Effector CD4-positive, alpha-beta T cell (primary cell): ENCODE results near the gene SLC24A2.
"Not testable (repeated sequence)": the region's sequence is repeated elsewhere in the genome, so short reads cannot be mapped to it uniquely, and the experiment has no call there.

Experiments
- DNase-seq: peaks from one replicate; pipeline ENCODE4 v3.0.0-alpha.2; 2020
- total RNA-seq: gene quantifications from one replicate; lab custom pipeline; 2026; lab: John Stamatoyannopoulos, UW

Gene SLC24A2
- total RNA-seq = 0.56 reads per million

- no peak for DNase-seq
Observed at GRCh38 chr9:19788614-19789271, at the start of gene SLC24A2. Gene SLC24A2 (minus strand): TSS chr9:19789037.

- DNase-seq = not testable (repeated sequence)
Observed at GRCh38 chr9:19833331-19833730, 44.5 kb upstream of the SLC24A2 start.

DNA sequence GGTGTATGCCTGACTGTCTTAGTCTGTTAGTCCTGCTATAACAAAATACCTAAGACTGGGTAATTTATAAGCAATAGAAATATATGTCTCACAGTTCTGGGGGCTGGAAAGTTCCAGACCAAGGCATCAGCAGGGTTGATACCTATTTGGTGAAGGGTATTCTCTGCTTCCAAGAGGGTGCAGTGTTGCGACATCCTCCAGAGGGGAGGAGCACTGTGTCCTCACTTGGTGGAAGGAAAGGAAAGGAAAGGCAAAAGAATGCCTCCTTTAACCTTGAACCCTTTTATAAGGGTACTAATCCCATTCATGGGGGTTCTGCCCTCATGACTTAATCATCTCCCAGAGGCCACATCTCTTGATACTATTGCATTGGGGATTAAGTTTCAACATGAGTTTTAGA lies 42.0 kb upstream of the SLC24A2 start:
- DNase-seq = no peak

DNA sequence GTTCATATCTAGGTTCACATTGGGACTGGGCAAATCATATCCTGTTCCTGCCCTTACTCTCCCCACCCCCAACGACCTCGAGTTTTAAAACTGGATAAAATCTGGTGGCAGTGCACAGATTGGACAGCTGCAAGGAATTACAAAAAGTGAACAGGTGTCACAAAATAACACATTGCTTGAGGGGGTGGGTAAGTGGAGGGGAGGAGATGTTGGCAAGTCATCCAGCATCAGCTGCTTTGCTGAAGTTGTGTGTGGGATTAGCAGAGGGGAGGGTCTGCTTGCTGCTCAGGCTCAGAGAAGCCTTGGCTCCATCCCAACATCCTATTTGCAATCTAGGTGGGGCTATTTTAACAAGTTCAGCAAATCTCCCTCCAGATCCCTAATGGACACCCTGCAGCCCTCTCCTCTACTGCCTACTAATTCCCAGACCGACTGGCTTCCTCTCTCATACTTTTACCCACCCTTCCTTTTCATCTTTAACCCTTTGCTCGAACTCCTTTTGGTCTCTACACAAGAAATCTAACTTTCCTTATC lies 39.8 kb upstream of the SLC24A2 start:
- DNase-seq = no peak

- DNase-seq = no peak
Observed at GRCh38 chr9:19816769-19817168, 27.9 kb upstream of the SLC24A2 start.

DNA sequence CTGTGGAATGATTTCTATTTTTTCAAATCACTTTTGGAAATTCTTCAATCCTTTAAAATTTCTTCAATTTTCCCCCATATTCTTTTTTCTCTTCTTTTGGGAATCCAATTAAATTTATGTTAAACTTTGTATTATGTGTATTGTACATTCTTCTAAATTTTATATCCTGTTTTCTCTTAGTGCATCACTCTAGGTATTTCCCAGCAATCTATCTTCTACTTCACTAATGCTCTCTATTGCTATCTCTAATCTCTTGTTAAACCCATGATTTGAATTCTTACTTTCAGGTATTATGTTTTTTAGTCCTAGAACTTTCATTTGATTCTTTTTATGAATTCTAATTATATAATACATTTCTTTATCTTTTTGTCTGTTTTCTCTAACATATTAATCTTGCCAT lies 23.4 kb upstream of the SLC24A2 start:
- no peak for DNase-seq

- no peak for DNase-seq
Observed at GRCh38 chr9:19809422-19810269, 20.8 kb upstream of the SLC24A2 start.

DNA sequence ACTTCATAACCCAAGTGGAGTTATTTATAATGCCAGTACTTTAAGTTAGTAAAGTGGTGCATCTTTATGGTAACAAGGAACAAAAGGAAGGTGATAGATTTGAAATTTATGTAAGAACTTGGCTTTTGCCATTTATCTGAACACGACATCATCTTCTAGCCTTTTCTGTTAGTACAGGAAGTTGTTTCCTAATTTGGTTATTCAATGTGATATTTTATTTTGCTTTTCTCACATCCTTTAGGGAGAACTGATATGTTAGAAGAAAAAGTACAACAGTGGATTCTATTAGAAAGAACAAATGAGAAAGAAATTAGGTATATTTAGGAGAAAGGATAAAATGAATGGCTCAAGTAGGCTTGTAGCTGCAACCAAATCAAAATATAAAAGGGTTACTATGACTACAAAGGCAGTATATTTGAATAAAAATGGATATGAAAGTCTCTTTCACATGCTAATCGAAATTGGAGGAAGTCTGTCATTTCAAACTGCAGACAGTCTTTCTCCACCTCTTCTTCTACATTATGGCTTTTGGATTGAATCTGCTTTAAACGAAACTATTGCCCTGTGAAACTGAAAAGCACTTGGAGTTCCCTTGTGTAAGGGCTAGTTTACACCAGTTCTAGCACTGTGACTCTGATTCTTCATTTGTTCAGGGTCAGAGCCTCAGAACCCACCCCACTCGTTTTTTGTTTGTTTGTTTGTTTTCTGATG lies 18.5 kb upstream of the SLC24A2 start:
- DNase-seq = no peak

DNA sequence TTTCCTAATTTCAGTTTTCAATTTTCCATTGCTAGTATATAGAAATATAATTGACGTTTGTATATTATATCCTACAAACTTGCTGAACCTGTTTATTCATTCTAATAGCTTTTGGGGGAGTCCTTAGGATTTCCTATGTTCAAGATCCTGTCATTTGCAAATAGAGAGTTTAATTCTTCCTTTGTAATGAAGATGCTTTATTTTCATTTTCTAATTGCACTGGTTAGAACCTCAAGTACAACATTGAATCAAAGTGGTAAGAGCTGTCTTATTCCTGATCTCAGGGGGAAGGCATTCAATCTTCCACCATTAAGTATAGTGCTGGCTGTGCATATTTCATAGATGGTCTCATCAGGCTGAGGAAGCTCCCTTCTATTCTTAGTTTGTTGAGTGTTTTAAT lies 15.6 kb upstream of the SLC24A2 start:
- DNase-seq = no peak

DNA sequence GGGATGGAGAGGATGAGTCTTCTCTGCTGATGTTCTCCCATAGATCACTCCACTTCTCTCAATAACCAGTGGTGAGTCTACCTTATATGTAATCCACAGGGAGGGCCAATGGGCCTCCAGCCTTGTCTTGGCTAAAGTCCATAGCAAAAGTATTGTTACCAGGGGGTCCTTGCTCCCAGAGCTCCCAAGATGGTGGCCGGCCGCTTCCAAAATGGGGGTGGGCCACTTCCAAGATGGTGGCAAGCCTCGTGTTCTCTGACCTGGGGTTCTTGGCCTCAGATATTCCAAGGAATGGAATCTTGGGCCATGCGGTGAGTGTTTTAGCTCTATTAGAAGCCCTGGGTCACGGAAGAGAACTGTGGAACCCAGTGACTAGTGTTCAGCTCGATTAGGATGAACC lies 12.0 kb upstream of the SLC24A2 start:
- no peak for DNase-seq

- DNase-seq = no peak
Observed at GRCh38 chr9:19799784-19800183, 10.9 kb upstream of the SLC24A2 start.

DNA sequence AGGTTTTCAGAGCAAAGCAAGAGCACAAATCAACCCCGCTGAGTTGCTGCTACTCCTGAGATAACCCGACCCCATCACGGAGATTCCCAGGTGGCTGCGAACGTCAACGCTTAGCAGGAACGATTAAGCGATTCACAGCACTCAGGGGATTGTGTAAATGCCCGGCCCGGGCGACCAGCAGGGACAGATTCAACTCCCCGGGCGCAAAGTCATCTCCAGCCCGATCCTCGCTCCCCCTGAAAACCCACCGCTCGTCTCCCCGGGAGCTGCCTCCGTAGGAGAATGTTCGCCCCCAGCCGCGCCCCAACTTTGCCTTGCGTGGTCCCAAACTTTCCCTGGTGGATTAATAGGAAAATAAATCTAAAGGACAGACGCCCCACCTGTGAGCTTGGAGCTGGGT lies 685 bp downstream of the SLC24A2 start:
- DNase-seq = no peak

DNA sequence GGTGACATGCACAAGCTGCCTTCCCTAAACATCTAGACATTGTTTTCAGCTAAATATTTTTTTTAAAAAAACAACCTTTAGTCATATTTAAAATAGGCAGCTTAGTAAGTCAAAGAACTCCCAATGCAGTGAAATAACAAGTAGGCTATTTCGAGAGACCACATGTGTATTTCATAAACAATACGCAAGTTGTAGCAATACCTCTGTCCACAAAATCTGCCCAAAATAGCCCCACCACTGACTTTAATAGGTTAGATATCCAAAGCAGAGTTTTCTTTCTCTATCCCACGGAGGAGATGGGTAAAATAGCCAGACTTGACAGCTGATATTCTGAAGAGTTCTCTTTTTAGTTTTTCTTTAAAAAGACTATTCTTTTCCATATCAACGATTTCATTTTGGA lies 1.2 kb downstream of the SLC24A2 start:
- no peak for DNase-seq

- no peak for DNase-seq
Observed at GRCh38 chr9:19785230-19785629, 3.6 kb downstream of the SLC24A2 start.

DNA sequence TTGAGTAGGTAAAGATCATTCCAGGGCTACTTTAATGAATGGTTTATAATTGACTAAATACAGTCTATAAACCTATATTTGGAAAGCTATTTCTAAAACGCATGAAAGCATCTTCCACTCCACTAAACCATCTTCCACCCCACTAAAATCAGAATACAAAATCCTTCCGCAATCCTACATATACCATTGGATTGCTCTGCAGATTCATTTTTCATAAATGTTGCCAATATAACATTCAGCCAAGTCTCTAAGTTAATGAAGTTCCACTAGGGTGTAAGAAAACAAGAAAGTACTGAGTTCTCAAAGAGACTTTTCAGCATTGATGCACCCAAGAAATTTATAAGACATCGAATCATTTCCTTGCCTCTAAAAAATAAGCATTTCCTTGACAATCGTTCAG lies 4.7 kb downstream of the SLC24A2 start:
- no peak for DNase-seq

DNA sequence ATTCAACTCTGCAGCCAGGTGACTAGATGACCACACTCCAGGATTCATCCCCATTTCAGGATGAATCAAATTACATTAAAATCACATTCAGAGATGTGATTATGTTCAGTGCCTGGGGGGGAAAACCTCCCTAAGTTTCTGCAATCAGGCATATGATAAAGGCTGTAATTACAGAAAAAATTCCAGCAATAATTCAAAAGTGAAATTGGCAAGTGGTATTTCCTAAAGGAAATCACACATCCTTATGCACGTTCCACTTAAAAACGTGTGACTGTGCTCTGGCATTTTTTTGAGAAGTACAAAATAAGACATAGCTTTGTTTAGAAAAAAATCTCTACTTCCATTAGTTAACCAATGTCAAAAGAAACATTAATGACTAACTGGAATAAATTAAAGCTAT lies 5.3 kb downstream of the SLC24A2 start:
- DNase-seq = no peak

- no peak for DNase-seq
Observed at GRCh38 chr9:19782005-19782404, 6.8 kb downstream of the SLC24A2 start.

- no peak for DNase-seq
Observed at GRCh38 chr9:19781240-19781639, 7.6 kb downstream of the SLC24A2 start.

- no peak for DNase-seq
Observed at GRCh38 chr9:19771446-19771845, 17.4 kb downstream of the SLC24A2 start.

DNA sequence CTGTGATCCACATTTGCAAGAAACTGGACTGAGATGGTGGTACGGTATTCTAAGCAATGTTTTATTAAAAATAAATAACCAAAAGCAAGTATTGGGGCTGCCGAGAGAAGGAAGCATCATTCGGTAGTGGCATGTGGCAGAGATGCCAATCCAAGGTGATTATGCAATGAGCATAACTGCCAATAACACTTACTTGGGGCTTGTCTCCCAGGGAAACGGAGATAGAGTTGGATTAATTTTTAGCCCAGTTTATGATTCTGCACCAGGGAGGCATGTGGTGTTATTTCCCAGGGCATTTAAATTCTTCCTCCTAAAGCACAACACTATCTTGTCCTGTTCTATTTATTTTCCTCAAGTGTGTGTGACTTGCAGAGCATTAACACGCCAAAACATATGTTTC lies 17.9 kb downstream of the SLC24A2 start:
- DNase-seq = no peak

- DNase-seq = no peak
Observed at GRCh38 chr9:19769213-19769612, 19.6 kb downstream of the SLC24A2 start.

- no peak for DNase-seq
Observed at GRCh38 chr9:19768798-19769197, 20.0 kb downstream of the SLC24A2 start.

GRCh38 chr9:19759066-19759465 lies 29.8 kb downstream of the SLC24A2 start:
- no peak for DNase-seq
